PC-3 (cell line): ENCODE results near the gene KDELR1. TPM values are rescaled to one million over a fixed set of nuclear protein-coding genes. Genes with fewer than 3 reads are reported as not detected.

Source experiments
- ATAC-seq: fragments of 200-7000 bp; cut with Tn5 transposase; 2 replicates; pipeline ENCODE4 v1.9.1; 2020; ENCODE audit warnings: mild to moderate bottlenecking, moderate library complexity
- BruUV-seq: library from RNA; stranded (reverse); fragments of 400-500 nt; replicated peaks from 2 replicates; lab custom pipeline; 2021; lab: Mats Ljungman, UMichigan
- CTCF ChIA-PET: fragments of 300-600 bp; sonication (Branson Sonifier 250); formaldehyde crosslinking; loops from one replicate; lab custom pipeline; 2022; ENCODE audit warnings: antibody characterized with exemption; lab: Charles Lee
- POLR2A ChIA-PET: fragments of 300-600 bp; sonication (Branson Sonifier 250); formaldehyde crosslinking; loops from one replicate; lab custom pipeline; 2022; ENCODE audit warnings: antibody characterized with exemption; ENCODE audit not compliant: unreplicated experiment; lab: Charles Lee
- DNase-seq: peaks from one replicate; pipeline ENCODE4 v3.0.0-alpha.2; 2015
- H2AFZ ChIP-seq: fragments of 300-600 bp; sonication (generic); 2 replicates; pipeline ENCODE4 v1.6.0; 2016; ENCODE audit warnings: antibody characterized with exemption, low read length
- H3F3A ChIP-seq: fragments of 300-600 bp; sonication (generic); one replicate; pipeline ENCODE4 v1.6.0; 2017; ENCODE audit warnings: antibody characterized with exemption, low read length, control low read depth, mild to moderate bottlenecking; ENCODE audit not compliant: unreplicated experiment
- H3K27ac ChIP-seq: fragments of 300-600 bp; sonication (generic); 2 replicates; pipeline ENCODE4 v1.5.1; 2016; ENCODE audit warnings: mild to moderate bottlenecking, low read length
- H3K27me3 ChIP-seq: fragments of 300-600 bp; sonication (generic); 2 replicates; pipeline ENCODE4 v1.6.1; 2016; ENCODE audit warnings: low read length, mixed read lengths
- H3K36me3 ChIP-seq: fragments of 300-600 bp; sonication (generic); 2 replicates; pipeline ENCODE4 v1.6.1; 2016; ENCODE audit warnings: low read depth, mixed run types, low read length, mixed read lengths
- H3K4me1 ChIP-seq: fragments of 300-600 bp; sonication (generic); 2 replicates; pipeline ENCODE4 v1.5.1; 2016; ENCODE audit warnings: low read length; ENCODE audit not compliant: insufficient read depth
- H3K4me2 ChIP-seq: fragments of 300-600 bp; sonication (generic); 2 replicates; pipeline ENCODE4 v1.6.0; 2016; ENCODE audit warnings: low read length
- H3K4me3 ChIP-seq: fragments of 300-600 bp; sonication (generic); 2 replicates; pipeline ENCODE4 v1.5.1; 2016; ENCODE audit warnings: mild to moderate bottlenecking, low read length, mixed read lengths
- H3K79me2 ChIP-seq: fragments of 300-600 bp; sonication (generic); 2 replicates; pipeline ENCODE4 v1.6.1; 2017; ENCODE audit warnings: low read length, mixed read lengths
- H3K9ac ChIP-seq: fragments of 300-600 bp; sonication (generic); 2 replicates; pipeline ENCODE4 v1.6.0; 2016; ENCODE audit warnings: mild to moderate bottlenecking, low read length
- H3K9me2 ChIP-seq: fragments of 300-600 bp; sonication (generic); replicated peaks from 2 replicates; pipeline ENCODE4 v1.6.1; 2016; ENCODE audit warnings: mixed run types, low read length, mixed read lengths
- H3K9me3 ChIP-seq: fragments of 300-600 bp; sonication (generic); 2 replicates; pipeline ENCODE4 v1.6.1; 2016; ENCODE audit warnings: low read length, mixed read lengths
- H4K20me1 ChIP-seq: fragments of 300-600 bp; sonication (generic); 2 replicates; pipeline ENCODE4 v1.6.1; 2016; ENCODE audit warnings: low read length, mixed read lengths
- EZH2 ChIP-seq: fragments of 300-600 bp; sonication (generic); IDR thresholded peaks from one replicate; pipeline ENCODE4 v1.6.1; 2017; ENCODE audit warnings: antibody characterized with exemption, mild to moderate bottlenecking, low read length; ENCODE audit not compliant: unreplicated experiment
- EZH2phosphoT487 ChIP-seq: fragments of 300-600 bp; sonication (generic); IDR thresholded peaks from 2 replicates; pipeline ENCODE4 v1.6.1; 2018; ENCODE audit warnings: mild to moderate bottlenecking, antibody characterized with exemption, low read length, borderline replicate concordance
- intact Hi-C: fragments of 100-400 bp; cut with micrococcal nuclease; formaldehyde crosslinking; loops from 2 replicates; pipeline ENCODE4 v1.9.0; 2023
- total RNA-seq: library from RNA; depleted of rRNA; stranded (reverse); fragments of >200 nt; gene quantifications from 2 replicates; pipeline ENCODE4 v1.2.3, GENCODE V29; 2014
- TF ChIP-seq, protein P1 (sequence below): fragments of 300-600 bp; sonication (generic); conservative IDR thresholded peaks from 2 replicates; pipeline ENCODE4 v1.5.1; 2017; ENCODE audit warnings: antibody characterized with exemption, low read depth, mild to moderate bottlenecking, low read length

Gene KDELR1
- total RNA-seq, 1 experiment from 2014 or later, result 90.2 TPM

DNA sequence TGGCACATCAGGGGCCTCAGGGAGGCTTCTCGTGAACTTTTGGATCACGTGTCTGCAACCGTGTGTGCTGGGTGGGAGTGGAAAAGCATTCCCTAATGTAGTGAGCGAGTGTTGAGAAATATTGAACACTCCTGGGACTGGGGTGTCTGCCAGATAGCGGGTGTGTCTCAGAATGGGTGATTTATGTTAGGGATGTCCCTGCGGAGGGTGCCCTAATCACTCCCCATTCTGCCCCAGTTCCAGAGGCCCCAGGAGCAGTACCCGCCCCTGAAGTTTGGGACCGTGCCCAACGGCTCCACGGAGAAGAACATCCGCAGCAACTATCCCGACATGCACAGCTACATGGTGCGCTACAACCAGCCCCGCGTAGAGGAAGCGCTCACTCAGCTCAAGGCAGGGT is 30.2 kb upstream of the KDELR1 start:
- H2AFZ ChIP-seq, result no peak overlapping the region
- no peaks in the 10 kb centered on the region for H3K79me2 ChIP-seq
- H3K27me3 ChIP-seq, result no peaks in the 10 kb centered on the region
- no peaks in the 10 kb centered on the region for H4K20me1 ChIP-seq
- no peaks in the 10 kb centered on the region for H3K36me3 ChIP-seq
- TF ChIP-seq, protein P1, sequence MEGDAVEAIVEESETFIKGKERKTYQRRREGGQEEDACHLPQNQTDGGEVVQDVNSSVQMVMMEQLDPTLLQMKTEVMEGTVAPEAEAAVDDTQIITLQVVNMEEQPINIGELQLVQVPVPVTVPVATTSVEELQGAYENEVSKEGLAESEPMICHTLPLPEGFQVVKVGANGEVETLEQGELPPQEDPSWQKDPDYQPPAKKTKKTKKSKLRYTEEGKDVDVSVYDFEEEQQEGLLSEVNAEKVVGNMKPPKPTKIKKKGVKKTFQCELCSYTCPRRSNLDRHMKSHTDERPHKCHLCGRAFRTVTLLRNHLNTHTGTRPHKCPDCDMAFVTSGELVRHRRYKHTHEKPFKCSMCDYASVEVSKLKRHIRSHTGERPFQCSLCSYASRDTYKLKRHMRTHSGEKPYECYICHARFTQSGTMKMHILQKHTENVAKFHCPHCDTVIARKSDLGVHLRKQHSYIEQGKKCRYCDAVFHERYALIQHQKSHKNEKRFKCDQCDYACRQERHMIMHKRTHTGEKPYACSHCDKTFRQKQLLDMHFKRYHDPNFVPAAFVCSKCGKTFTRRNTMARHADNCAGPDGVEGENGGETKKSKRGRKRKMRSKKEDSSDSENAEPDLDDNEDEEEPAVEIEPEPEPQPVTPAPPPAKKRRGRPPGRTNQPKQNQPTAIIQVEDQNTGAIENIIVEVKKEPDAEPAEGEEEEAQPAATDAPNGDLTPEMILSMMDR, result no peak
- TF ChIP-seq EZH2, result no peak
- TF ChIP-seq EZH2phosphoT487, result no peak
- ATAC-seq (no peak), DNase-seq (no peak)
- ChIA-PET CTCF (no interaction called here), POLR2A (no interaction called here)
- peaks cover 6% of the 10 kb centered on the region for H3K4me1 ChIP-seq
- H3K4me2 ChIP-seq, result no peak overlapping the region
- no peak overlapping the region for H3K27ac ChIP-seq
- H3K9ac ChIP-seq, result no peak overlapping the region
- H3K4me3 ChIP-seq, result no peak overlapping the region
- intact Hi-C loops, result no loop called here
- H3K9me3 ChIP-seq, result no peaks in the 10 kb centered on the region
- BruUV-seq, result no TSS peak
- H3F3A ChIP-seq, result no peaks in the 10 kb centered on the region
- H3K9me2 ChIP-seq, result no peaks in the 10 kb centered on the region

DNA sequence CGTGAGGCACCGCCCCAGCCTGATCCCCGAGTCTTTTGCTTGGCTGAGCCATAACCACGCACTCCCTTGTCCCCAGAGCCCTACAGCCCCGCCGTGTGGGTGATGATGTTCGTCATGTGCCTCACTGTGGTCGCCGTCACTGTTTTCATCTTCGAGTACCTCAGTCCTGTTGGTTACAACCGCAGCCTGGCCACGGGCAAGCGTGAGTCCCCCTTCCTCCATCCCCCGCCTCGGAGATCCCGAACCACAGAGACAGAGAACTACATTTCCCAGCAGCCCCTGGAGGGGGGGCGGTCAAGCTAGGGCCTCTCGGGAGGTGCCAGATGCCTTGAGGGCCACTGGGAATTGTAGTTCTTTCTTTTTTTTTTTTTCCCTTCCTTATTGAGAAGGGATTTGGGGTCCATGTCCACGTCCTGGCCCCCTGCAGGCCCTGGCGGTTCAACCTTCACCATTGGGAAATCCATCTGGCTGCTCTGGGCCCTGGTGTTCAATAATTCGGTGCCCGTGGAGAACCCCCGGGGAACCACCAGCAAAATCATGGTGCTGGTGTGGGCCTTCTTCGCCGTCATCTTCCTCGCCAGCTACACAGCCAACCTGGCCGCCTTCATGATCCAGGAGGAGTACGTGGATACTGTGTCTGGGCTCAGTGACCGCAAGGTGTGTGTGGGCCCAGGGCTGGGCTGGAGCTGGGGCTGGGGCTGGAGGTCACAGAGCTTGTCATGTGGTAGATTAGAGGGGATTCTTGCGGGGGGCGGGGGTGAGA is 28.0 kb upstream of the KDELR1 start:
- no peak overlapping the region for H3K27ac ChIP-seq
- H3K4me2 ChIP-seq, result no peak overlapping the region
- H3F3A ChIP-seq, result no peaks in the 10 kb centered on the region
- H3K36me3 ChIP-seq, result no peaks in the 10 kb centered on the region
- ATAC-seq, result peak; percentile 40; the same call in 1 of the 2 replicates
- TF ChIP-seq EZH2phosphoT487 (no peak), EZH2 (no peak)
- TF ChIP-seq, protein P1, result no peak
- H3K27me3 ChIP-seq, result no peaks in the 10 kb centered on the region
- H3K4me1 ChIP-seq, result no peaks in the 10 kb centered on the region; the same call in 1 of the 2 replicates
- no peaks in the 10 kb centered on the region for H3K79me2 ChIP-seq
- H3K9ac ChIP-seq, result no peak overlapping the region
- H2AFZ ChIP-seq, result no peak overlapping the region
- no peaks in the 10 kb centered on the region for H3K9me3 ChIP-seq
- POLR2A ChIA-PET, result no interaction called here
- H3K4me3 ChIP-seq, result no peak overlapping the region
- H4K20me1 ChIP-seq, result no peaks in the 10 kb centered on the region
- intact Hi-C loops, result no loop called here
- no peaks in the 10 kb centered on the region for H3K9me2 ChIP-seq
- DNase-seq, result peak; percentile 18
- BruUV-seq, result no TSS peak
- CTCF ChIA-PET, result no interaction called here

DNA sequence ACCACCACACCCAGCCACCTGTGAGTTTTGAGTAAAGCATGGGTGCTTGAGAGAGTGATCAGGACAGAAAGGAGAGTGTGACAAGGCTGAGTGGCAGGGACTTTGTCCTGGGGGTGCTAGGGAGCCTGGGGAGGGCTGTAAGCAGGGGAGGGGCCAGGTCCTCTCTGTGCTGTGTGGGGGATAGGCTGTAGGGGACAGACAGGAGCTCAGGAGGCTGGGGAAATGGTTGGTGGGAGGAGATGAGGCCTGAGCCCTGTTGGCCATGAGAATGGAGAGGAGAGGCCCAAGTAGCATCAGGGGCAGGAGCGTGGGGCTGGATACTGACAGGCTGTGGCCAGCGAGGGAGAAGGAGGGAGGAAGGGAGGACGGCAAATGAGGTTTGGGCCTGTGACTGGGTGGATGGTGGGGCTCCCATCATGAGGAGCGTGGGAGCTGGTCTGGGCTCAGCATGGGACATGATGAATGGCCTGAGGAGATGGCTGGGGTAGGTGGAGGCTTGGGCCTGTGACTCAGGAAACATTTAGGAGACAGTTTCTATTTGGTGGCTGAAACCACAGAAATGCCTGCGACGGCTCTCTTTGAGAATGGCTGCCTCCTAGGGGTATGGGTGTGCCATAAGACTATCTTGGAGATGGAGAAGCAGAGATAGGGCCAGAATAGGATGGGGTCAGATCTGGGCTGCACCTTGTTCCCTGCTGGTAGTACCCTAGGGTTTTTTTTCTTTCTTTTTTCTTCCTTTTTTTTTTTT is 27.1 kb upstream of the KDELR1 start:
- no peak for ATAC-seq
- ChIA-PET POLR2A (no interaction called here), CTCF (no interaction called here)
- Histone ChIP-seq H2AFZ (no peak overlapping the region), H3K36me3 (no peaks in the 10 kb centered on the region), H3K4me3 (no peak overlapping the region), H3K27ac (no peak overlapping the region), H3K9me2 (no peaks in the 10 kb centered on the region), H3K4me2 (no peak overlapping the region), H3K4me1 (peaks cover 2% of the 10 kb centered on the region; the same call in 1 of the 2 replicates), H3K9me3 (no peaks in the 10 kb centered on the region), H4K20me1 (no peaks in the 10 kb centered on the region), H3K79me2 (no peaks in the 10 kb centered on the region), H3F3A (no peaks in the 10 kb centered on the region), H3K9ac (no peak overlapping the region), H3K27me3 (no peaks in the 10 kb centered on the region)
- peak; percentile 14 for DNase-seq
- intact Hi-C loops, result no loop called here
- BruUV-seq, result no TSS peak
- TF ChIP-seq, protein P1, result 0 out of 2 replicates have a peak, but pooled peaks have one; percentile 13
- TF ChIP-seq EZH2, result no peak
